Endothelial cell of umbilical vein (primary cell): ENCODE results near the gene PATL1. TPM values are rescaled to one million over a fixed set of nuclear protein-coding genes. Genes with fewer than 3 reads are reported as not detected.

ENCODE experiments used
- BruUV-seq: library from RNA; stranded (reverse); fragments of 400-500 nt; replicated peaks from 2 replicates; lab custom pipeline; 2021; lab: Mats Ljungman, UMichigan
- CTCF ChIA-PET: fragments of 300-600, 350-600 bp; sonication (Branson Sonifier 250); formaldehyde crosslinking; loops from one replicate; lab custom pipeline; 2021; ENCODE audit warnings: antibody characterized with exemption, inconsistent platforms; lab: Charles Lee
- POLR2A ChIA-PET: fragments of 300-600, 350-600 bp; sonication (Branson Sonifier 250); formaldehyde crosslinking; loops from one replicate; lab custom pipeline; 2021; ENCODE audit warnings: antibody characterized with exemption, inconsistent platforms; lab: Charles Lee
- DNase-seq: peaks from one replicate; pipeline ENCODE4 v3.0.0-alpha.2; 2011; ENCODE audit warnings: low read depth, low spot score
- FAIRE-seq: peaks from 2 replicates; lab custom pipeline; 2011; peaks lifted over from hg19 to GRCh38; lab: Jason Lieb, UNC
- H2AFZ ChIP-seq: 2 replicates; pipeline ENCODE4 v1.6.0; 2012; ENCODE audit warnings: low read depth, low read length, control low read depth, inconsistent platforms
- H3K27ac ChIP-seq: 2 replicates; pipeline ENCODE4 v1.5.1; 2011; ENCODE audit warnings: low read depth, mild to moderate bottlenecking, control low read depth, low read length, moderate library complexity; ENCODE audit not compliant: insufficient read depth
- H3K27me3 ChIP-seq, 2 experiments: 2 replicates each; pipeline versions ENCODE4 v1.6.0 to v1.6.1; 2011; ENCODE audit warnings: low read length in 2 of 2, mixed read lengths in 1 of 2; ENCODE audit not compliant: control insufficient read depth in 2 of 2, insufficient read depth in 2 of 2
- H3K36me3 ChIP-seq, 2 experiments: 2 replicates in 1 of 2; 3 replicates in 1 of 2; pipeline ENCODE4 v1.5.1; 2011; ENCODE audit warnings: low read length in 2 of 2, mild to moderate bottlenecking in 1 of 2, moderate library complexity in 1 of 2; ENCODE audit not compliant: control insufficient read depth in 2 of 2, insufficient read depth in 2 of 2; ENCODE audit errors: extremely low read depth in 1 of 2
- H3K4me1 ChIP-seq: 3 replicates; pipeline ENCODE4 v1.5.1; 2011; ENCODE audit warnings: mild to moderate bottlenecking, low read length; ENCODE audit not compliant: control insufficient read depth, insufficient read depth; ENCODE audit errors: extremely low read depth
- H3K4me2 ChIP-seq: 2 replicates; pipeline ENCODE4 v1.6.1; 2011; ENCODE audit warnings: low read length, control low read depth, mixed read lengths; ENCODE audit not compliant: insufficient read depth
- H3K4me3 ChIP-seq, 3 experiments: fragments of 200-600 bp in 1 of 3; sonication (generic), shearing (Covaris generic) in 1 of 3; replicated peaks in 1 of 3; 2 replicates each; pipeline ENCODE4 v1.5.1; 2011 to 2016; ENCODE audit warnings: control low read depth in 3 of 3, low read length in 3 of 3, mild to moderate bottlenecking in 2 of 3, inconsistent platforms in 1 of 3, low read depth in 1 of 3, moderate library complexity in 1 of 3; ENCODE audit not compliant: insufficient read depth in 1 of 3
- H3K79me2 ChIP-seq: 2 replicates; pipeline ENCODE4 v1.6.0; 2012; ENCODE audit warnings: low read length, inconsistent platforms; ENCODE audit not compliant: control insufficient read depth, insufficient read depth
- H3K9ac ChIP-seq: replicated peaks from 2 replicates; pipeline ENCODE3; 2011; ENCODE audit warnings: low read length, control low read depth; ENCODE audit not compliant: insufficient read depth; ENCODE audit errors: extremely low read depth
- H3K9me1 ChIP-seq: replicated peaks from 3 replicates; pipeline ENCODE4 v1.6.0; 2011; ENCODE audit warnings: mild to moderate bottlenecking, low read length; ENCODE audit not compliant: control insufficient read depth, insufficient read depth; ENCODE audit errors: extremely low read depth
- H3K9me3 ChIP-seq: replicated peaks from 2 replicates; pipeline ENCODE4 v1.5.1; 2012; ENCODE audit warnings: low read length, inconsistent platforms; ENCODE audit not compliant: control insufficient read depth, insufficient read depth
- H4K20me1 ChIP-seq: replicated peaks from 2 replicates; pipeline ENCODE3; 2011; ENCODE audit warnings: mild to moderate bottlenecking, low read length; ENCODE audit not compliant: control insufficient read depth, insufficient read depth; ENCODE audit errors: extremely low read depth
- CTCF ChIP-seq, 2 donors: IDR thresholded peaks; 1 replicate in 1 of 2; 2 replicates in 1 of 2; pipeline ENCODE4 v1.5.1; 2011; ENCODE audit warnings: low read length in 2 of 2, mild to moderate bottlenecking in 2 of 2, moderate library complexity in 2 of 2, control low read depth in 1 of 2, inconsistent platforms in 1 of 2, low read depth in 1 of 2; ENCODE audit not compliant: insufficient read depth in 1 of 2; ENCODE audit errors: extremely low read depth in 1 of 2
- EZH2 ChIP-seq: IDR thresholded peaks from 2 replicates; pipeline ENCODE4 v1.6.1; 2012; ENCODE audit warnings: borderline replicate concordance, low read depth, mild to moderate bottlenecking, moderate library complexity, low read length, inconsistent platforms; ENCODE audit not compliant: severe bottlenecking
- FOS ChIP-seq: IDR thresholded peaks from 2 replicates; pipeline ENCODE4 v1.6.1; 2011; ENCODE audit warnings: mild to moderate bottlenecking, low read length, moderate library complexity, borderline replicate concordance; ENCODE audit not compliant: insufficient read depth
- GATA2 ChIP-seq: IDR thresholded peaks from 2 replicates; pipeline ENCODE4 v1.7.0; 2011; ENCODE audit warnings: low read depth, mild to moderate bottlenecking, moderate library complexity, mixed read lengths, low read length; ENCODE audit not compliant: insufficient read length, insufficient read depth
- JUN ChIP-seq: IDR thresholded peaks from 2 replicates; pipeline ENCODE4 v1.6.1; 2011; ENCODE audit warnings: borderline replicate concordance, low read depth; ENCODE audit not compliant: insufficient read length, insufficient read depth
- MAX ChIP-seq: IDR thresholded peaks from 2 replicates; pipeline ENCODE4 v1.6.1; 2011; ENCODE audit not compliant: insufficient read depth, insufficient read length
- MYC ChIP-seq: IDR thresholded peaks from one replicate; pipeline ENCODE4 v1.6.1; 2011; ENCODE audit warnings: mild to moderate bottlenecking, low read depth, low read length
- POLR2A ChIP-seq: IDR thresholded peaks from 2 replicates; pipeline ENCODE4 v1.6.1; 2012; ENCODE audit warnings: low read depth, mild to moderate bottlenecking, control low read depth, low read length
- POLR2AphosphoS5 ChIP-seq: IDR thresholded peaks from 2 replicates; pipeline ENCODE4 v1.6.1; 2012; ENCODE audit warnings: low read depth, mild to moderate bottlenecking, control low read depth, low read length, moderate library complexity; ENCODE audit not compliant: insufficient read depth
- dilution Hi-C: fragments of 300-500 bp; cut with MboI; formaldehyde crosslinking; loops from one replicate; pipeline ENCODE4 v1.15.0; 2019; ENCODE audit warnings: low sequenced_read_pairs; ENCODE audit not compliant: extremely low pct_ligation_motif_present
- intact Hi-C: fragments of 100-400 bp; cut with micrococcal nuclease; formaldehyde crosslinking; loops from one replicate; pipeline ENCODE4 v1.10.0; 2022
- polyA plus RNA-seq, 4 experiments: library from polyadenylated mRNA; depleted of rRNA in 3 of 4; stranded (reverse) in 3 of 4; unstranded in 1 of 4; fragments of >200 nt; gene quantifications; 2 replicates each; pipeline versions ENCODE4 v1.2.1 to v1.2.3, GENCODE V29; 2011 to 2012; ENCODE audit warnings: missing spikeins in 1 of 4
- total RNA-seq: library from RNA; stranded (reverse); gene quantifications from 2 replicates; pipeline ENCODE4 v1.2.3, GENCODE V29; 2021

PATL1 gene
- total and polyA plus RNA-seq, 2 donors (not counting 3 experiments of a cell fraction or from before 2014, with no cell fraction given): 33.7 to 38.8 TPM

- DNase-seq (no peak), FAIRE-seq (no peak)
- no peaks in the 10 kb centered on the region for H3K9me3 ChIP-seq
- H3K79me2 ChIP-seq: peaks cover 57% of the 10 kb centered on the region
- no peak overlapping the region for H3K4me2 ChIP-seq
- H3K36me3 ChIP-seq: peaks cover 18 to 29% of the 10 kb centered on the region in 2 experiments
- no TSS peak for BruUV-seq
- POLR2A ChIA-PET: interaction anchor here (0.6 kb wide), 1 partner anchor 17 kb away, joined by 3 read pairs; no protein-coding TSS in a partner anchor
- no peak overlapping the region for H3K4me3 ChIP-seq
- dilution Hi-C loops (no loop called here), intact Hi-C loops (no loop called here)
- H4K20me1 ChIP-seq: peaks cover 3% of the 10 kb centered on the region
- H3K9ac ChIP-seq: no peak overlapping the region
- TF ChIP-seq FOS (no peak), JUN (no peak), EZH2 (no peak), POLR2AphosphoS5 (no peak), MAX (no peak), GATA2 (no peak), CTCF (IDR thresholded peaks at IDR 0.05; ENCODE audit: extremely low read depth in 1 of 2, insufficient read depth in 1 of 2, low read depth in 1 of 2, low read length in 2 of 2) (no peak), POLR2A (no peak), MYC (no peak)
- no peaks in the 10 kb centered on the region for H3K9me1 ChIP-seq
- H3K27ac ChIP-seq: no peak overlapping the region
- CTCF ChIA-PET: interaction anchor here (0.7 kb wide), 1 partner anchor 307 kb away, joined by 3 read pairs; no protein-coding TSS in a partner anchor
- H3K4me1 ChIP-seq: peaks cover 13% of the 10 kb centered on the region
- H2AFZ ChIP-seq: no peak overlapping the region
- H3K27me3 ChIP-seq: no peaks in the 10 kb centered on the region
Observed at GRCh38 chr11:59610289-59610688, 58.5 kb downstream of the PATL1 start.
